Measurements from ENCODE around the gene CLTA.

DNA sequence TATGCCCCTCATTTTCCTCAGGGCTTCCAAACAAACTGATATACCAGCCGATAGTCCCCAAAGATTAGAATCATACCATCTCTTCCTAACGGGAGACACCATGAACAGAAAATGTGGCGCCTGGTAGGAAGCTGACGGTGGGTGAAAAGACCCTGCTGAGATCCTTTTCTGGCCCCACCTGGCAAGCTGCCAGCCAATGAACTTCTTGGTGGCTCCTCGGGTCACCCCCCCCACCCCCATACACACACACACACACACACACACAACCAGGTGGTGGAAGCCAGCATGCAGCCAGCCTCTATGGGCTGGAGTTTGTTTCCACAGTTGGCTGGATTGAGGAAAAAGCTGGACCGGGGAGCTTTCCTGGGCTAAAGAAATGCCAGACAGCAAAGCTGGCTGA, 26.3 kb upstream of the CLTA start:
- TF ChIP-seq, protein P1, sequence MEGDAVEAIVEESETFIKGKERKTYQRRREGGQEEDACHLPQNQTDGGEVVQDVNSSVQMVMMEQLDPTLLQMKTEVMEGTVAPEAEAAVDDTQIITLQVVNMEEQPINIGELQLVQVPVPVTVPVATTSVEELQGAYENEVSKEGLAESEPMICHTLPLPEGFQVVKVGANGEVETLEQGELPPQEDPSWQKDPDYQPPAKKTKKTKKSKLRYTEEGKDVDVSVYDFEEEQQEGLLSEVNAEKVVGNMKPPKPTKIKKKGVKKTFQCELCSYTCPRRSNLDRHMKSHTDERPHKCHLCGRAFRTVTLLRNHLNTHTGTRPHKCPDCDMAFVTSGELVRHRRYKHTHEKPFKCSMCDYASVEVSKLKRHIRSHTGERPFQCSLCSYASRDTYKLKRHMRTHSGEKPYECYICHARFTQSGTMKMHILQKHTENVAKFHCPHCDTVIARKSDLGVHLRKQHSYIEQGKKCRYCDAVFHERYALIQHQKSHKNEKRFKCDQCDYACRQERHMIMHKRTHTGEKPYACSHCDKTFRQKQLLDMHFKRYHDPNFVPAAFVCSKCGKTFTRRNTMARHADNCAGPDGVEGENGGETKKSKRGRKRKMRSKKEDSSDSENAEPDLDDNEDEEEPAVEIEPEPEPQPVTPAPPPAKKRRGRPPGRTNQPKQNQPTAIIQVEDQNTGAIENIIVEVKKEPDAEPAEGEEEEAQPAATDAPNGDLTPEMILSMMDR (IDR thresholded peaks at IDR 0.05): no peak
- TF ChIP-seq POLR2AphosphoS5 (IDR thresholded peaks at IDR 0.05) (no peak), POLR2A (IDR thresholded peaks at IDR 0.05) (no peak)

Data from gastroesophageal sphincter (tissue), 3 donors.